ENCODE results near the gene ASCL5. TPM values are rescaled to one million over a fixed set of nuclear protein-coding genes. Genes with fewer than 3 reads are reported as not detected.

ASCL5 gene
- total and polyA plus RNA-seq, 9 of the 15 experiments (the other 6 are each of a cell fraction or from before 2014, with no cell fraction given), result 0.09 TPM; not detected in 8

DNA sequence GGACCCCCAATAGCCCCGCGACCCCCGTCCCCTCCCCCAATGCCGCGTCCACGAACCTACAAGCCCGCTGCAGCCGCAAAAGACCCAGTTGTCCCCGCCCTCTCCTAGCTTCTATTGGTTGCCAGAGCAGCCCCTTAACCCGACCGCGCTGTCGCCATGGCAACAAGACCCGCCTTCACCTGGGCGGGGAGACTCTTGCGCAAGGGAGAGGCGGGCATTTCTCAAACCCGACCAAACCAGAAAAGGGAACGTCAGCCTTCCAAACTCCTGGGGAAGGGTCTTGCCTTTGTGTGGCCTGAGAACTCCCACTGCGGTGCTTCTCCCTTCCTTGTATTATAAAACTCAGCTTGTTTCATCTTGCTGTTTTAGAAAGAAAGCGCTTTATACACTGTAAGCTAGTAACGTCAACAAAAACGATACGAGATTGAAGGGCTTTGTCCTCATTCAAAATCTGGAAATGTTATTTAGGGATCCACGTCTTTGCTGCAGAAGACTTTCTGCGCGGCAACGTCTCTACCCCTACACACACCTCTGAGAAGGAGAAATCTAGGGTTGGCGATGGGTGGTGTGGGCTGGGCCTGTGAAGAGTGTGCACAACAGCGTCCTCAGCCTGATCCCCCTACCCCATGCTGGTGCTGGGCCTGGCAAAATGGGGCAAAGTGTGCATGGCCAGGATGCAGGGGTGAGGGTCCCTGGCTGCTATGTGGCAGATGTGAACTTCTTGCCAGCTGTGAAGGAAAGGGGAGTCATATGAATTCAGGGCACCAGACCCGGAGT lies 27.6 kb upstream of the ASCL5 start, which contains the start of gene TMEM9 (continued):
- TF ChIP-seq ZNF696 (CRISPR knock-in tag; conservative IDR thresholded peaks at IDR 0.05) (no peak), NCOA2 (IDR thresholded peaks at IDR 0.05; ENCODE audit: partially characterized antibody in 2 of 2) (peak in 1 of 2 experiments; percentile 97), CAMTA2 (CRISPR knock-in tag; conservative IDR thresholded peaks at IDR 0.05) (no peak), ZNF184 (CRISPR knock-in tag; IDR thresholded peaks at IDR 0.05) (no peak), ZNF263 (CRISPR knock-in tag; IDR thresholded peaks at IDR 0.05; ENCODE audit: borderline replicate concordance) (no peak; the same call in 1 of the 2 replicates), DIDO1 (tag; IDR thresholded peaks at IDR 0.05; ENCODE audit: low read depth) (no peak), BHLHE40 (IDR thresholded peaks at IDR 0.05; ENCODE audit: low read length) (no peak), KAT7 (CRISPR knock-in tag; IDR thresholded peaks at IDR 0.05; ENCODE audit: borderline replicate concordance) (no peak), ETV5 (CRISPR knock-in tag; IDR thresholded peaks at IDR 0.05; ENCODE audit: low read depth) (peak; percentile 29; the same call in 1 of the 2 replicates), MEIS2 (IDR thresholded peaks at IDR 0.05; ENCODE audit: partially characterized antibody) (peak; percentile 59), SREBF2 (CRISPR knock-in tag; IDR thresholded peaks at IDR 0.05) (no peak), ZC3H8 (IDR thresholded peaks at IDR 0.05) (no peak), C11orf30 (IDR thresholded peaks at IDR 0.05; ENCODE audit: low read depth) (no peak), MGA (IDR thresholded peaks at IDR 0.05) (no peak), MTA3 (IDR thresholded peaks at IDR 0.05; ENCODE audit: borderline replicate concordance) (0 out of 2 replicates have a peak, but pooled peaks have one; percentile 35), ZNF124 (CRISPR knock-in tag; IDR thresholded peaks at IDR 0.05) (no peak)
- TF ChIP-seq, protein P1, sequence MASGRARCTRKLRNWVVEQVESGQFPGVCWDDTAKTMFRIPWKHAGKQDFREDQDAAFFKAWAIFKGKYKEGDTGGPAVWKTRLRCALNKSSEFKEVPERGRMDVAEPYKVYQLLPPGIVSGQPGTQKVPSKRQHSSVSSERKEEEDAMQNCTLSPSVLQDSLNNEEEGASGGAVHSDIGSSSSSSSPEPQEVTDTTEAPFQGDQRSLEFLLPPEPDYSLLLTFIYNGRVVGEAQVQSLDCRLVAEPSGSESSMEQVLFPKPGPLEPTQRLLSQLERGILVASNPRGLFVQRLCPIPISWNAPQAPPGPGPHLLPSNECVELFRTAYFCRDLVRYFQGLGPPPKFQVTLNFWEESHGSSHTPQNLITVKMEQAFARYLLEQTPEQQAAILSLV (tag; IDR thresholded peaks at IDR 0.05), result peak; percentile 96

Measured in K562 (cell line).